Stimulated activated CD4-positive, alpha-beta T cell treated with anti-CD3 and anti-CD28 coated beads, Interleukin-15, amount 100 ng/mL, for 1 hour (primary cell): ENCODE data around the gene GPR142.

Experiments used
- DNase-seq, 2 donors: peaks; one replicate each; pipeline ENCODE4 v3.0.0-alpha.2; 2020; ENCODE audit warnings: low read depth in 1 of 2, low spot score in 1 of 2

GPR142 gene

GRCh38 chr17:74343526-74344284 lies 23.6 kb upstream of the GPR142 start:
- DNase-seq = no peak

GRCh38 chr17:74344658-74345057 lies 22.6 kb upstream of the GPR142 start:
- no peak for DNase-seq

- DNase-seq = no peak
Measured at GRCh38 chr17:74345433-74346241, 21.7 kb upstream of the GPR142 start.

GRCh38 chr17:74347646-74348045 lies 19.7 kb upstream of the GPR142 start:
- no peak for DNase-seq

GRCh38 chr17:74349120-74349519 lies 18.2 kb upstream of the GPR142 start:
- no peak for DNase-seq

- DNase-seq = no peak
Measured at GRCh38 chr17:74350486-74350885, 16.8 kb upstream of the GPR142 start.

GRCh38 chr17:74351552-74352210 lies 15.6 kb upstream of the GPR142 start:
- no peak for DNase-seq

- no peak for DNase-seq
Measured at GRCh38 chr17:74353446-74354060, 13.8 kb upstream of the GPR142 start.

GRCh38 chr17:74354123-74354522 lies 13.2 kb upstream of the GPR142 start:
- DNase-seq = peak; percentile 20 to 28

- no peak for DNase-seq
Measured at GRCh38 chr17:74354561-74354960, 12.7 kb upstream of the GPR142 start.

GRCh38 chr17:74355065-74355464 lies 12.2 kb upstream of the GPR142 start:
- DNase-seq = no peak

GRCh38 chr17:74356646-74357465 lies 10.4 kb upstream of the GPR142 start:
- no peak for DNase-seq

GRCh38 chr17:74357466-74357809 lies 9.9 kb upstream of the GPR142 start:
- no peak for DNase-seq

- no peak for DNase-seq
Measured at GRCh38 chr17:74358697-74359096, 8.6 kb upstream of the GPR142 start.

GRCh38 chr17:74359916-74360315 lies 7.4 kb upstream of the GPR142 start:
- DNase-seq = no peak

- no peak for DNase-seq
Measured at GRCh38 chr17:74360899-74361229, 6.4 kb upstream of the GPR142 start.

GRCh38 chr17:74361230-74362068 lies 5.9 kb upstream of the GPR142 start, which contains the start of gene BTBD17:
Gene BTBD17 (minus strand): TSS chr17:74361868. CDS start chr17:74361819, 49 bp downstream.
- no peak for DNase-seq

GRCh38 chr17:74362069-74362405 lies 5.3 kb upstream of the GPR142 start:
- no peak for DNase-seq

- no peak for DNase-seq
Measured at GRCh38 chr17:74362810-74363498, 4.4 kb upstream of the GPR142 start.
